Measurements from ENCODE around the gene CCNC.

The CCNC gene, protein sequence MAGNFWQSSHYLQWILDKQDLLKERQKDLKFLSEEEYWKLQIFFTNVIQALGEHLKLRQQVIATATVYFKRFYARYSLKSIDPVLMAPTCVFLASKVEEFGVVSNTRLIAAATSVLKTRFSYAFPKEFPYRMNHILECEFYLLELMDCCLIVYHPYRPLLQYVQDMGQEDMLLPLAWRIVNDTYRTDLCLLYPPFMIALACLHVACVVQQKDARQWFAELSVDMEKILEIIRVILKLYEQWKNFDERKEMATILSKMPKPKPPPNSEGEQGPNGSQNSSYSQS

DNA sequence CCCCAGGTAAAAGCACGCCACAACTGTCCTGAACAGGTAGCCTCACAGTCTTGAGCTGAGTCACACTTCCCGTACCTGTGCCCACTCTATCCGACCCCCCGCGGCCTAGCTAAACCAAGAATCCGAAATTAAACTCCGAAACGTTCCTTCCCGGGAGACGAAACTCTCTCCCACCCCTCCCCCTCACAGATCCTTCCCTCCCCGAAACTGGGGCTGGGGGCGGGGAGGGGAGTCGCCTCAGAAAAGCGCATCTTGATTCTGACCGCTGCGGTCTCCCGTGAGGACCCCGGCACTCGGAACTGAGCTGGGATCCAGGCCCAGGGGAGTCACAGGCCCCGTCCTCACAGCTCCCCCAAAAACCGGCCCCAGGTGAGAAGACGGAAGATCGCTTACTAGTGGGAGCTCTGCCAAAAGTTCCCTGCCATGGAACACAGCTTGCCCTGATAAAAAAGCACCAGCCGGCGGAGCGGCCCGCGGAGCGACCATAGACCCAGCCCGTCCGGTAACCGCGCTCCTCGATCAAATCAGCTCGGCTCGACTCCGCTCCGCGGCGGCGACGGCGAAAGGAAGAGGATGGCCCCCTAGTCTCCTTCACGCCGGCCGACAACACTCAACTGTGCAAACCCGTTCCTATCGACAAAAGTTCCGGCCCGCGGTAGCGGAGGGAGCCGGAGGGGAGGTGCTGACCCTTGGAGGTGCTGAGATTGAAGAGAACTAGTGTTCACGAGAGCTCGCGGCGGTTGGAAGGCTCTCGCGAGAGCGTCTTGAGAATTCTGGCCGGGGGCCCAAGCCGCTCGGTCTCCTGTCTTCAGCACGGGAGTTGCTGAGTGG is at the start of gene CCNC:
CCNC (minus strand) TSS at position 558 of the 831 bp plus-strand sequence; CDS start at position 425, 133 bp downstream.
- peak; percentile 95 for DNase-seq

DNA sequence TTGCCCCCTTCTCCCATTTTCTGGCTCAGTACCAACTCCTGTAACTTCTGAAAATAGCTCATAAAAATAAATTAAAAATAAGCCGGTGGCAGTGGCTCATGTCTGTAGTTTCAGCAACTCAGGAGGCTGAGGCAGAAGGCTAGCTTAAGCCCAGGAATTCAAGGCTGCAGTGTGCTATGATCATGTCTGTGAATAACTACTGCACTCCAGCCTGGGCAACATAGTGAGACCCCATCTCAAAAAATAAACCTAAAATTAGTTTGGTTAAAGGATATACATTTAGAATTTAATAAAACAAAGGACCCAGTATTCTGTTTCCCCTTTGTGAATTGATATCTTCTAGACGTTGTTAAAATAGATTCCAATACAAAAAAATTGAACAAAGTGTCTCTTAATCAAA is 48.7 kb upstream of the CCNC start:
- DNase-seq, result no peak

DNA sequence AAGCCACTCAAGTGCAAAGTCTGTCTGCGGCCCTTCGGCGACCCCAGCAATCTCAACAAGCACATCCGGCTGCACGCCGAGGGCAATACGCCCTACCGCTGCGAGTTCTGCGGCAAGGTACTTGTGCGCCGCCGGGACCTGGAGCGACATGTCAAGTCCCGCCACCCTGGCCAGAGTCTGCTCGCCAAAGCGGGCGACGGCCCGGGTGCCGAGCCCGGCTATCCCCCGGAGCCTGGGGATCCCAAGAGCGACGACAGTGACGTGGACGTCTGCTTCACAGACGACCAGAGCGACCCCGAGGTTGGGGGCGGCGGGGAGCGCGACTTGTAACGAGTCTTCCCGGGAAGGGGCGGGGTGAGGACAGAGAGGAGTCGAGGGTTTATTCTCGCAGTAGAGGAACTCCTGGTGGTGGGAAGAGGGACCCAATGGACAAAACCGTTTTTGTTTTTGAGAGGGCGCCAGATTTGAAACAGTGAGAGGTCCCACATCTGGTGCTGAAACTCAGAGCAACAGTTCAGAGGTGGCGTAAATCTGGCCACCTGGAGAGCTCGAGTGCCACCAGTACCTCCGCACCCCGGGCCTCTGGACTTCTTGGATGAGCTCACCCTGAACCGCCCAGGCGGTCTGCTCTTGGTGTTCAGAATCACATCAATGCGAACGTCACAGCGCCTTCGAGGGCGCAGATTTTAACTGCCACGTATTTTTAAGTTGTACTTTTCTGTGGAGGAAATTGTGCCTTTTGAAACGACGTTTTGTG is 46.1 kb upstream of the CCNC start:
- DNase-seq, result no peak

DNA sequence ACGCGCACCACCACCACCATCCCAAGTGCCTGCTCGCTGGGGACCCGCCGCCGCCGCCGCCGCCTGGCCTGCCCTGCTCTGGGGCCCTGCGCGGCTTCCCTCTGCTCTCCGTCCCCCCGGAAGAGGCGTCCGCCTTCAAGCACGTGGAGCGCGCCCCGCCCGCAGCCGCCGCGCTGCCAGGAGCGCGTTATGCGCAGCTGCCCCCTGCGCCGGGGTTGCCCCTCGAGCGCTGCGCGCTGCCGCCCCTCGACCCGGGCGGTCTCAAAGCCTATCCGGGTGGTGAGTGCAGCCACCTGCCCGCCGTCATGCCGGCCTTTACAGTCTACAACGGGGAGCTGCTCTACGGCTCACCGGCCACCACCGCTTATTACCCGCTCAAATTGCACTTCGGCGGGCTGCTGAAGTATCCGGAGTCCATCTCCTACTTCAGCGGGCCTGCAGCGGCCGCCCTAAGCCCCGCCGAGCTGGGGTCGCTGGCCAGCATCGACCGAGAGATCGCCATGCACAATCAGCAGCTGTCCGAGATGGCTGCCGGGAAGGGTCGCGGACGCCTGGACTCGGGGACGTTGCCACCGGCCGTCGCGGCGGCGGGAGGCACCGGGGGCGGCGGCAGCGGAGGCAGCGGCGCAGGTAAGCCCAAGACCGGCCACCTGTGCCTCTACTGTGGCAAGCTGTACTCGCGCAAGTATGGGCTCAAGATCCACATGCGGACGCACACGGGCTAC is 45.4 kb upstream of the CCNC start:
- DNase-seq, result no peak

DNA sequence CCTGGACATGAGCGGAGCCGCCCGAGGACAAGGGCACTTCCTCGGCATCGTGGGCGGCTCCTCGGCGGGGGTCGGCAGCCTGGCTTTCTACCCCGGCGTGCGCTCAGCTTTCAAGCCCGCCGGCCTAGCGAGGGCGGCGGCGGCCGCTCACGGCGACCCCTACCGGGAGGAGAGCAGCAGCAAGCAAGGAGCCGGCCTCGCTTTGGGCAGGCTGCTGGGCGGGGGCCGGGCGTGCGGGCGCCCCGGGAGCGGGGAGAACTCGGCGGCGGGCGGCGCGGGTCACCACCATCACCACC is 44.9 kb upstream of the CCNC start:
- DNase-seq, result no peak

DNA sequence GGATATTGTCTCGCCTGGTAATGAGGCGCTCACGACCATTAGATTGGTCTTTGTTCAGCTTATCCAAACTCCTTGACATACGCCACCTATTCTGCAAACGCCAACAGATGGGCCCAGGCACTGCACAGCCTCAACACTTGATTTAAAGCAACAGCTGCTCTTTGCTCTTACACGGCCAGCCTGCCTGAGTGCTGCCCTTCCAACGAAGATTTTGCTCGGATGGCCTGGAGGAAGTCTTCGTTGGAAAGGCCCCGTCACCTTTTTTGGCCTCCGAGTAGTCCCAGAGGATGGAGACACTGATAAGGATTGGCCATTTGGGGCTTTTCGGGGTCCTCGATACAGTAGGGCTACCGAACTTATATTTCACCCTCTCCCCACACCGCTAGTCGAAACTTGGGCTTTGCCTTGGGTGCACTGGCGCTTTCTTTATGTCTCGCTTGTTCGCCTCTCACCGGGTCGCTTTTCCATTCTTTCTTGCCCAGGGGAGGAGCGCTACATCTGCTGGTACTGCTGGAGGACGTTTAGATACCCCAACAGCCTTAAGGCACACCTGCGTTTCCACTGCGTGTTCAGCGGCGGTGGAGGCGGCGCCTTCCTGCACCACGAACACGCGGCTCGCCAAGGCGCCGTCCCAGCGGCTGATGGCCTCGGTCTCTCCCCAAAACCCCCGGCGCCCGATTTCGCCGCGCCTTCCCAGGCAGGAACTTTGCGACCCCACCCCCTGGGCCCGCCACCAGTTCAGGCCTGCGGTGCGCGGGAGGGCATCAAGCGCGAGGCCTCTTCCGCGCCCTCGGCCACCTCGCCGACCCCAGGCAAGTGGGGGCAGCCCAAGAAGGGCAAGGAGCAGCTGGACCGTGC is 44.3 kb upstream of the CCNC start:
- DNase-seq, result no peak

DNA sequence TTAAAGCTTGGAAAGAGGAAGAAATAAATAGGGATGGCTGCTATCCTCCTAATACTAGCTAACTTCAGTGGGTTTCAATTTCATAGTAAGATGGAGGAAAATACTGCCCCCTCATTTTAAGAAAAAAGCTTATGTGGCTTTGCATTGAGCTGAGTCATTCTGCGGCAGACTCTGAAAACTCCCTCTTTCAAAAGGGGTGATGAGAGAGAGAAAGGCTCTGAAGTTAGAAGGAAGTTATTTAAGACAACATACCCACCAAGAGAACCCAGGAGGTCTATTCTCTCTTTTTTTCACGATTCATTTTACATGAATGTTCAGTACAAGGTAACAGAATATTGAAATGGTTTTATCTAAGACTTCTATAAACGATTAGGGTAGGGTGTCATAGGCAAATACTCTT is 42.7 kb upstream of the CCNC start:
- DNase-seq, result no peak

DNA sequence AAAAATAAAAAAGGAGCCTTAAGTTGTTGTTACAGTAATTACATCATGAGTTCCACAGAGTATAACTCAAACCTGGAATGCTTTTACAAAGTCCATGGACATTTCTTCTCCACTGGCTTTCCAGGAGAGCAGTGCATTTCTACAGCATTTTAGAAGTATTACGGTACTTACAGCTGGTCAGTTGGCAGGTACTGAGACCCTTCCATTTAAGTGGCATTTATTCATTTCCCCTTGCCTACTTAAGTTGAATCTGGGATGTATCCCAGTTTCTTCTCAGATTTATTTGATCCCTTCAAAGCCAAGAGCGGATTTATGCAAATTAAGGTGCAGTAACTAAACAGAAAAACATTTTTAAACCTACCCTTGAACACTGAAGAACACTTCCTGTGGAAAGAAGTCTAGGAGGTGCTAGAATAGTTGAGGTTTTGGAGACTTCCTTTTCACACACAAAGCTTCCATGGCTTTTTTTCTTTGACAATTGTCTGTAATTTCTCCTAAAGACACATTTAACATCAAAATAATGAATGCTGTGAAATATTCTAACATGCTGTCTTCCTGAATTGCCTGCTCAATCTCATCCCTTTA is 41.5 kb upstream of the CCNC start:
- no peak for DNase-seq

DNA sequence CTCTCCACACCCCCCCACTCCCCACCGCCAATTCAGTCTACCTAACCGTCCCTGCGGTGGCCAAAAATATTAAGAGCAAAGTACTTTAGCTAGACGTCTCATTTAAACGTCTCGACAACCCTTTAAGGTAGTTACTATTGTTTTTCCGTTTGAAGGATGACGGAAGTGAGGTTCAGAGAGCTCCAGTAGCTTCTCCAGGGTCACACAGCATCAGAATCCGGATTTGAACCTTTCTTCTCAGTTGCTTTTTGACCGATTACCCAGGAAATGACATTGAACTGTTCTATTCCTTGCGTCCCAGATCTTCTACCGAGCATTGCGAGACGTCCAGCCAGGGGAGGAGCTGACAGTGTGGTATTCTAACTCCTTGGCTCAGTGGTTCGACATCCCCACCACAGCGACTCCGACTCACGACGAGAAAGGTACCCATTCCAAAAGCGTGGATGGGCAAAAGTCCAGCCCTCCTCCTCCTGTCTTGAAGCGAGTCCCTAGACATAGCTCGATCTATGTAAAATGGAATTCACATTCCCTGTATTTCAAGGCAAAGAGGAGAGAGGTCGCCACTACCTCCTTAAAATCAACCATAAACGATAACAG is 40.5 kb upstream of the CCNC start:
- no peak for DNase-seq

DNA sequence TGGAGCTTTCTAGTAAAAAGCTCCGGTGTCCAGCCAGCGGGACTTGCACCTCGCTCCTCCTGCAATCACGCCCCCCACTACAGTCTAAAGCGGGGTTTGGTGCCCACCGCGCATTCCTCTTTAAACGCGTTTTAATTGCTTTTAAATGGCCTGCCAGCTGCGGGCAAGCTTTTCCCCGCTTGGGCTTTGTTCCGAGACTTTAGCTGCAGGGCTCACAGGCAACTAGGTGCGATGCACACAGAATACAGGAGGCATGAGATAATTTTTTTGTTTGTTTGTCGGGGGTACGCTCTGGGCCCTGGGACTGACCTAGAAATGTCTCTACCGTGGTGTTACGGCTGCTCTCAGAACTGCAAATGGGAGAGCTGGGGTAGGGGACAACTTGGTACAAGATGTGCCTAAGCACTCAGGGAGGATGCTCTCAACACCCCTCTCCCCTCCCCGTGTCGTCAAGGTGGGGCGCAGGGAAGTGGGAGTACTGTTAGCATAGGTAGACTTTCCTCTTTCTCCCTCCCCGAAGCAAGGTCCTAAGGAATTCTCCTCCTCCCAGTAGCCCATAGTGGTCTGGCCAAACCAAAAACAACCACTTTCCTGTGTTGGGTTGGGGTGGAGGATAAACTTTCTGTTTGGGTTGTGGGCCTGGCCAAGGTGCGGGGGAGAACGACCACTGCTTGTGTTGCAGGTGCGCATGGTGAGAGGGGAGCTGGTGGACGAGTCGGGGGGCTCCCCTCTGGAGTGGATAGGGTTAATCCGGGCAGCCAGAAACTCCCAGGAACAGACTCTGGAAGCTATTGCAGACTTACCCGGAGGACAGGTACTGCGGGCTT is 39.8 kb upstream of the CCNC start:
- DNase-seq, result no peak

DNA sequence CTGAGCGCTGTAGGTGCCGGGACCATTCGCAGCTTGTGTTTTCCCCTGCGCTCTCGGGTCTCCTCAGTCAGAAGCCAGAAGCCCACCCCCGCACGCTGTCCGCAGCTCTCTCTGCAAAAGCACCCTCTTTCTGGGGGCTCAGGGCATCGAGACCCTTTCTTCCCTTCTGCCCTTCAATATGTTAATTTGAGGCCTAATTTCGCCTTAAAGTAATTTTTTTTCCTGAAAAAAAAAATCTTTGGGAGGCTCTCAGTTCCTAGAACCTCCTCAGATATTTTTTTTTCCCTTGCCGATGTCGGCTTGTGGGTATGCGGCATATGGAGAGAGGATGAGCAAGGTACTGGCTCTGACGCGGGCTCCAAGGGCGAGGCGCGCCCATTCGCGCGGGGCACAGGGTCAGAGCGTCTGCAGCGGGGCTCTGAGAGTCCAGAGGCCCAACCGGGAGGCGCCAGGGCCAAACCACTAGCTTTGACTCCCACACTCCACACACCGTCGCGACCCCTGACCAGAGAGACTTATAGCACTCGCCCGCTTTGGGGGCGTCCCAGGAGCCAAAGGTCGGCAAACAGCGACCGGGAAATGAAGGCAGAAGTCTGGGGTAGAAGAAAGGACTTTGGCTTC is 39.1 kb upstream of the CCNC start:
- DNase-seq, result no peak

DNA sequence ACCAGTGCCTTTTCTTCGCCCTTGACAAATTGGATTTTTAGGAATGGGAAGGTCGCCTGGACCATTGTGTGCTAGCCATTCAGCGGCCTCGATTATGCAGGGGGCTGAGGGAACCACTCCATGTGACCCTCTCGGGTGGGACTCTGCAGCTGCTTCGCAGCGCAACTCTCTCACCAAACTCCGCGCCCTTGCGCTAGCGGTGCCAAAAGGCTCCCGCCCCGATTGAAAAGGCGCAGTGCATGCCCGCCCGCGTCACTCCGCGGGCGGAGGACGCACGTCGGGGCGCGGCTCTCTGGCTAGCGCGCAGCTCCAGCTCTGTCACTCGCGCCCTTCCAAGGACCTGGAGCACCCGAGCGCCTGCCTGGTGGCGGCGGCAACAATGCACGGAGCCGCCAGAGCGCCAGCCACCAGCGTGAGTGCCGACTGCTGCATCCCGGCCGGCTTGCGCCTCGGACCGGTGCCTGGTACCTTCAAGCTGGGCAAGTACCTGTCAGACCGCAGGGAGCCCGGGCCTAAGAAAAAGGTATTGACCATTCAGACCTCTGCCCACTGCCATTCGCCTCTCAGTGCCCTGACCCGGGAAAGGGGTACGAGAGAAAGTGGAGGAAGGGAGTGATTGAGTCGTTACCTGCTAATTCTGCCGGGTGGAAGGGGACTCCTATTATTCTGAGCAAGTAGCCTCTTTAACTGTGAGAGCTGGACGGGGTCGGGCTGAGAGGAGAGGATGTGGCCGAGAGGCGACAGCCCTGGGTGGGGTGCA is 38.4 kb upstream of the CCNC start, which contains the start of gene PRDM13:
PRDM13 (plus strand) TSS at position 178 of the 760 bp plus-strand sequence; CDS start at position 380, 202 bp downstream.
- no peak for DNase-seq

DNA sequence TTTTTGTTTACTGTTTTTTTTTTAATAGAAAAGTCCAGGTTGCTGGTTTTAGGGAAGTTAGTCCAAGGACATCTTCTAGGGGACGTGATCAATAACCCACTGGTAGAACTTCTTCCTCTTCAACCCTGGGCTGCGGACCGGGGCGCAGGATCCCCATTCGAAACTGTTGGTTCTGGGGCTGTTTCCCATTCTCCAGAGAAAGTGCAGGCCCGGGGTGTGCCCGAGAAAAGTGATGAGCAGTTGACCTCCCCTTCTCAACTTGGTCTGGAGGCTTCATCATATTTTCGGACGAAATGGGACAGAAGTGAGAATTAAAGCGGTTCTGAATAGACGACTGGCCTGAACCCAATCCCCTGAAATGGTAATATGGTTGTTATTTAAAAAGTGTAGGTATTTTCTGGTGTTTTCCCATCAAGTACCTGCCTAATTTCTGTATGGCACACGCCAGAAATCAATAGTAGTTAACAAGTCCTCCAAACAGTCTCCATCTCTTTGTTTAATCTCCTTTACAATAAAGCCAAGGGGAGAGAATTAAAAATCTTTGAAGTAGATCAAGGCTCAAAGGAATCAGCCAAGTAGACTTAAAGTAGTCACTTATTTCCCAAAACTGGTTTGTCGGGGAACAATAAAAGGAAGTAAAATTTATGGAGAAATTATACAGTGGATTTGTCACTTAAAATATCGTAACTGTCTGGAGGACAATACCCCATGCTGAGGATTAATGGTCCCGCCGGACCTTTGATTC is 37.6 kb upstream of the CCNC start:
- DNase-seq, result no peak

DNA sequence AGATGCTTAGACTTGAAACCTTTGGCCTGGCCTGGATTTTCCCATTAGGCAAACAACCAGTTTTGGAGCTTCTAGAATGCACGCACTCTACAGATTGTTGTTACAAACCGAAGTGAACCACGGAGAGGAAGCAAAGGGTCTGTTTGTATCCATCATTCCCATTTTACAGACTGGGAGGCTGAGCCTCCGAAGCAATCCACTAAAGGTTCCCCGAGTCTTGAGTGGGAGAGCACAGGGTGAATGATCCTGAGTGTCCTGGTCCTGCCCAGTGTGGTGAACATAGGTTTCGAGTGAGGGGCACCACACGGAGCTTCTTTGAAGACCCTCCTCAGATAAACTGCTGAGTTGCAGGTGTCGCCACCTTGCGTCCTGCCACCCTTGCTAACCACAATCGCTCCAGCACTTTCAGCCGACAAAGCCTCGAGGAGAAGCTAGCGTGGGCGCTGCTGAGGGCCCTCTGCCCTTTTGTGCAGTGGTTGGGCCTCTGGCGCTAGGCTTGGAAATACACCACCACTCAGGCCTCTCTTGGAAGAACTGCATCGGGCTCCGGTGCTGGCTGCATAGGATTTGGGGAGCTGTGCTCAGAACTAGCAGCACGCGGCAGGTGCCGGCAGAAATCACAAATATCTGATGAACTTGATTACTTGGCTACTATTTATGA is 36.7 kb upstream of the CCNC start:
- no peak for DNase-seq

DNA sequence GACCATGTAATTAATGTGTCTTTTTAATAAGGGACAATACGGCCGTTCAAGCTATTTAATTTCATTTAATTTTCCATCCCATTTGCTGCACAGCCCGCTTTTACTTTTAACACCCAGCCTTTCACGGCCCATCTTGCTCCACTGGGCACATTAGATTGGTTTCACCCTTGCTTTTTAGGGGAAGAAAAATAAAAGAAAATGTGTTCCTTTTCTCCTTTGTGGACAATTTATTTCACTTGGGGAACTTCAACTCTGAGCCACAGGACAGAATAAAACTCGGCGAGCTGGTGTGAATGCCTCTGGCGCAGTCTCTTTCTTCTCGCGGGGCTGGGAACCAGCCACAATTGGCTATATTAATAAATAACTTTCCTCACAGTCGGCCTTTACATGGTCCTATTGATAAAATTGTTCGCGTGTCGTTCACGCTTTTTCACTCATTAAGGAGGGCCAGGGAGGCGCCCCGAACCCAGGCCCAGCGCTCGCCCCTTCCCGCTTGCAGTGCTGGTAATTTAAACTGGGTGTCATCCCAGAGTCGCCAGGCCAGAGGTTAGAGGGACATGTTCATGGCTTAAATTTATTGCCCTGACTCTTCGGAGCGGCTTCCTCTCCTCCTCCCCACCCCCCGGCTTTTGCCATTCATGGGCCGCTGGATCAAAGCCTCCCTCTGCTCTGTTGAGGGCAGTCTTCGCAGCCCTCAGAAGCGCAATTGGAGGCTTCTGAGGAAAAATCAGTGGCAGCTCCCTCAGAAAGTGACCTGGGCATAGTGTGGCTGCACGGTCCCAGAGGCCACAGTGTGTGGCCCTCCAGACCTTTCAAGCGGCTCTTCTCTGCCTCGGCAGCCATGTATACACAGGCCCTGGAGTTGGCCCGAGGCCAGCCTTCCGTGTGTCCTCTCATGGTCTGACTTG is 36.0 kb upstream of the CCNC start:
- no peak for DNase-seq

DNA sequence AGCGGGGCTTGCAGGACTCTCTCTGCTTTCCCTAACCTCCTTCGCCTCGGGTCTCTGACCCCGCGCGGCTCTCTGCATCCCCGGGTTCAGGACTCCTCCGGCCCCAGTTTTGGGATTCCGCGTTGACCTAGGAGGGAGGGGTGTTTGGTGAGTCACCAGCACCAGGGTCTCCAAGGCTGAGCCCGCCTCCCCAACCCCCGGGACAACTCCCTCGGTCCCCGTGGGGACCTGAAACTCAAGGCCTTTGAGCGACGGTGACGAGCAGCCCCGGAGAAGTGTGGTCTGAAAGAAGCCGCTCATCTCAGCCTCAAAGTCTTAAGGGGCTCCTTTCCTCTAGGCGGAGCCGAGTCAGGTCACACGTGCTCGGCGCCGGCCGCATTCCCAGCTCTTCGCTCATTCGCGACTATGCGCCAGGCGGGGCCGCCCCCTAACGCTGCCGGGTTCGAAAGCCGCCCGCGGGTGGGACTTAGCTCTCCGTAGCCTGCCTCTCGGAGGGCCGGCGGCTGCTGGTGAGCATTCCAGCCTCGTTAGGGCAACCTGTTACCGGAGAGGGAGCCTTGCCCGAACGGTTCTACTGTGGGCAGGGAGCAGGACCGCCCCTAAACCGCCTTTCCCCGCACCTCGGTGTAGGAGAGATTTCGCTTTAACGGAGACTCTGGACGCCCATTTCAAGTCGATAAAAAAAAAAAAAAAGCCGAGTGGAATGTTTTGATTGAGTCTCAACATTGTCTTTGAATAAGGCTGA is 35.1 kb upstream of the CCNC start:
- DNase-seq, result no peak
